HG02571 (cell line): Measurements from ENCODE around the gene OR5A2.
"Not testable (repeated sequence)": the region's sequence is repeated elsewhere in the genome, so short reads cannot be mapped to it uniquely, and the experiment has no call there.

Experiments used
- ATAC-seq: cut with Tn5 transposase; IDR thresholded peaks from one replicate; pipeline ENCODE4 v1.9.1; 2021; ENCODE audit warnings: mild to moderate bottlenecking, moderate library complexity; ENCODE audit not compliant: unreplicated experiment

OR5A2 gene

DNA sequence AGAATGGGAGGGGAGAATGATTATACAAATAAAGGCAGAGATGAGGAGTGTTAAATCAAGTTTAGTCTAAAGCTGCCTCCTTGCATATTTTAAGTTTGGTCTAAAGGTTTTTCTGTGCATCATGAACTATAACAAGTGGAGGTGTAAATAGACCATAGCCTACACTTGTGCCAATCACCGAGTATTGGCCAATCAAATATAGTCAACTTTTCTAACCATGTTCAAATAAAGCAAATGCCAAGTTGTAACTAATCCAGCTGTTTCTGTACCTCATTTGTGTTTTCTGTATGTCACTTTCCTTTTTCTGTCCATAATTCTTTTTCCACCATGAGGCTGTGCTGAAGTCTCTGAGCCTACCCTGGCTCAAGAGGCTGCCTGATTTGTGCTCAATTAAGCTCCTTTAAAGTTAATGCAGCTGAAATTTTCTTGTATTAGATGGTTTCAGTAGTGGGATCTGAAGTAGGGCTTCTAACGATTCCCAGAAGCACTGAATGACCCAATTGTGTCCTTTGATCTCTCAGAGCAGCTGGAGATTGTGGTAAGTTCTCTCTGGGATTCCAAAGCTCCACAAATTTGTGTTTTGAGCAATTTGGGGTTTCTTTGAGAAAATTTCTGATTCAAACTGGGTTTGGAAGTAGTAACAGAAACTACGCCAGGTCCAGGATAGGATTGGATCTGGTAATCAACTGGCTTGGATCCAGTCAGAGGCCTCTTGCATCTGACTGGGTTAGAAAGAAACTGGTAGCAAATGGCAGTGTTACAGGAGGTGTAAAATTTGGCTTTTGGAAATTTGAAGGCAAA is 25.6 kb downstream of the OR5A2 start:
- no peak for ATAC-seq

DNA sequence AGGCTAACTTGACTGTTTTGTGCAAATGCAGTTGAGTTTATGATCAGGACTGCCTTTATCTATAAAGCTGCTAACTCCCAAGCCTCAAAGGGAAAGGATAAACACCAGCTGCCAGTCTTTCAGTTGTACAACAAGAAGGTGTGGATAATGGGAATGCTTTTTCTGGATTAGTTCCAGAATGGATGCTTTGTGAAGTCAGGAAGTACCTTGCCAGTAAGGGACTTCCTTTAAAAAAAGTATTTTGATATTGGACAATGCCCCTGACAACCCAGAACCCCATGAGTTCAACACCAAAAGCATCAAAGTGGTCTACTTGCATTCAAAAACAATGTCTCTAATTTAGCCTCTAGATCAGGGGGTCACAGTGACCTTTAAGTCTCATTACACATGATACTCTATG is 32.0 kb downstream of the OR5A2 start:
- no peak for ATAC-seq

DNA sequence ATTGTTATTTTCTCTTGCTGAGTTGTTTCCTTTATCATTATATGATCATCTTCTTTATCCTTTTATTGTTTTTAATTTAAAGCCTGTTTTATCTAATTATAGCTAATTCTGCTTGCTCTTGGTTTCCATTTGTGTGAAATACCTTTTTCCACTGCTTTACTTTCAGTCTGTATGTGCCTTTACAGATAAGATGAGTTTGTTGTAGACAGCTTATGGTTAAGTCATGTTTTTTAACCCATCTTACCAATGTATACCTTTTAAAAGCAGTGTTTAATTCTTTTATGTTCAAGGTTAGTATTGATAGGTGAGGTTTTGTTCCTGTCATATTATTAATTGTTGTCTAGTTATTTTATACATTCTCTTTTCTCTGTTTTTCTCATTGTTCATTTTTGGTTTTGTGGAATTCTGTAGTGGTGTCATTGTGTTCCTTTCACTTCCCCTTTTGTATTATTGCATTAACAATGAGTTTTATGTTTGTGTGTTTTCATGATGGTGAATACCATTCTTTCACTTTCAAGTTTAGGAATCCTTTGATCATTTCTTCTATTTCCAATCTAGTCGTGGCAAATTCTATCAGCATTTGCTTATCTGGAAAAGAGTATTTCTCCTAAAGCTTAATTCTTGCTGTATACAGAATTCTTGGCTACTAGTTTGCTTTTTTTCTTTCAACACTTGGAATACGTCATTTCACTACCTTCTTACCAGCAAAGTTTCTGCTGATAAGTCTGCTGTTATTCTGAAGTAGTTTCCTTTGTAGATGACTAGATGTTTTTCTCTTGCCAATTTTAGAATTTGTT is 45.8 kb downstream of the OR5A2 start:
- peak; percentile 92 for ATAC-seq

DNA sequence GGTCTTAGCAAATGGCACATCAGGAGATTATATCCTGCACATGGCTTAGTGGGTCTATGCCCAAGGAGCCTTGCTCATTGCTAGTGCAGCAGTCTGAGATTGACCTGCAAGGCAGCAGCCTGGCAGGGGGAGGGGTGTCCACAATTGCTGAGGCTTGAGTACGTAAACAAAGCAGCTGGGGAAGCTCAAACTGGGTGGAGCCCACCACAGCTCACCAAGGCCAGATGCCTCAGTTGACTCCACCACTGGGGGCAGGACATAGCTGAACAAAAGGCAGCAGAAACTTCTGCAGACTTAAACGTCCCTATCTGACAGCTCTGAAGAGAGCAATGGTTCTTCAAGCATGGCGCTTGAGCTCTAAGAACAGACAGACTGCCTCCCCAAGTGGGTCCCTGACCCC is 53.9 kb downstream of the OR5A2 start:
- not testable (repeated sequence) for ATAC-seq

DNA sequence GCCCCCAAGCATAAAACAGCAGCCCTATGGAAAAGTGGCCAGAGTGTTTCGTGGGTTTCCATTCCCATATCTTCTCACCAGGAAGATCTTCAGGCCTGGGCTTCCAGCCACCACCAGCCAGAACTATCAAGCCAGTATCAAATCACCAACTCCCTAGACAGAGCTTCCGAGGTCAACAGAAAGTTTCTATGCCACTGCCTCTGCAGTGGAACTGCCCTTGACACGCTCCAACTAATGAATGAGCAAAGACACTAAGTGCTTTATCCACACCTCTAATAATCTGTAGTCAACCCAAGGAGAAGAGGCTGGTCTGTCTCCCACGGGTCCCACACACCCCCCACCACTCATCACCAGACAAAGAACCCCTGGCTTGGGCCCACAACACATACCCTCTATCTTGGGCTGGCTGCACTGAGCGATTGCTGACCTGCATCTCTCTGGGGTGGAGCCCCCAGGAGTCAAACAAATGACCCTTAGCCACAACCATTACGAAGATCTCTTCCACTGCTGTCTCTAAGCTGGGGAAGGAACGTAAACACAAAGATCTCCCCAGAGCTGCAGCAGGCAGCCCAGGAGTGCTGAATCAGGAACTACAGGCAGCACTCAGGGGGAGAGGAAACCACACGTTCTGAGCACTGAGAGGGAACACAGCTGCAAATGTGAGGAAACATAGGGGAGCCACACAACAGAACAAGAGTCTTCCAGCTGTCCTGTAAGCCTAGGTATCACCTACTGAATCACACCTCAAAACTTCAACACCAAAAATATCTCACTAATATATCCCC is 57.8 kb downstream of the OR5A2 start:
- ATAC-seq, result no peak
